ENCODE data around the gene RHOBTB1.

DNA sequence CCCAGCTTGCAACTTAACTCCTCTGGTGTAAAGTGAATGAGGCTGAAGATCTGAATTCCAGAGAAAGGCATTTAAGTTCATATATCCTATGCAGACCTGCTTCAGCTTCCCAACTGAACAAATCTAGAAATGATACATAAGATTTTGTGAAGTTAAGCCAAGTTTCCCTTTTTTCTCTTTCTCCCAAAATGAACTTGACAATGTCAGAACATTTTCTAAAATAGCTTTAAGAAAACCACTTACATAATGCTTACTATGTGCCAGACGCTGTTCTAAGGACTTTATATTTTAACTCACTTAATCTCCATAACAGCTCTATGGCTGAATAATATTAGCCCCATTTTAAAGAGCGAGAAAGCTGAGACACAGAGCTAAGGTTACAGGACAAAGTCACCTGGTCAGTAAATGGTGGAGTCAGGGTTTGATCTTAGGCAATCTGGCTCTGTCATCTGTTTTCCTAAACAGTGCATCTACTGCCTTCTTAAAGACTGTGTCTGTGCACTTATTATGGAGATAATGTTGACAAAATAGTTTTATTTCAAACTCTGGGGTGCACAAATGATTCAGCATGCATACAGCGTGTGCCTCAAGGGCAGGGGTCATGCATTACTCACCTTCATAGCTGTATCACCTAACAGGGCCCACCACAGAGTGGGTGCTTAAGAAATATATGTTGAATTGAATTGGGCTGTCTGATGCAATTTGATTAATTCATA, 66.8 kb downstream of the RHOBTB1 start:
- TF ChIP-seq CTCF (IDR thresholded peaks at IDR 0.05; ENCODE audit: insufficient read depth, low read length, poor library complexity, severe bottlenecking) (no peak), EZH2phosphoT487 (conservative IDR thresholded peaks at IDR 0.05; ENCODE audit: low read length) (no peak)

All from SU-DHL-6 (cell line).